ENCODE data around the gene BBS7.

GRCh38 chr4:121818215-121818614, 52.1 kb downstream of the BBS7 start:
- no peak for TF ChIP-seq CTCF (IDR thresholded peaks at IDR 0.05)
- TF ChIP-seq POLR2A (IDR thresholded peaks at IDR 0.05): no peak

Data from testis (tissue), 2 donors.